ENCODE measurements around the gene XPO4.

- TF ChIP-seq CTCF (IDR thresholded peaks at IDR 0.05) (no peak), NFYB (CRISPR knock-in tag; conservative IDR thresholded peaks at IDR 0.05; ENCODE audit: low read depth) (no peak), GABPB1 (CRISPR knock-in tag; IDR thresholded peaks at IDR 0.05) (no peak), ZNF281 (CRISPR knock-in tag; IDR thresholded peaks at IDR 0.05) (no peak), JAZF1 (CRISPR knock-in tag; IDR thresholded peaks at IDR 0.05) (no peak), NR3C1 (CRISPR knock-in tag; conservative IDR thresholded peaks at IDR 0.05; ENCODE audit: low read depth) (no peak), ZBTB21 (CRISPR knock-in tag; IDR thresholded peaks at IDR 0.05; ENCODE audit: borderline replicate concordance) (no peak), USF2 (CRISPR knock-in tag; IDR thresholded peaks at IDR 0.05) (no peak), ELF4 (CRISPR knock-in tag; IDR thresholded peaks at IDR 0.05; ENCODE audit: low read depth) (no peak), SMAD3 (CRISPR knock-in tag; IDR thresholded peaks at IDR 0.05; ENCODE audit: borderline replicate concordance) (no peak), ATF2 (CRISPR knock-in tag; IDR thresholded peaks at IDR 0.05; ENCODE audit: borderline replicate concordance, low read depth) (no peak), ZNF232 (CRISPR knock-in tag; IDR thresholded peaks at IDR 0.05) (no peak), ESRRA (CRISPR knock-in tag; IDR thresholded peaks at IDR 0.05; ENCODE audit: borderline replicate concordance) (no peak), RELA (CRISPR knock-in tag; IDR thresholded peaks at IDR 0.05; ENCODE audit: borderline replicate concordance) (no peak)
Observed at GRCh38 chr13:20856650-20857049, 45.9 kb downstream of the XPO4 start.

Measured in WTC11 (cell line).